Mucosa of gallbladder (tissue), 1 donor: Measurements from ENCODE around the gene CD4. TPM values are rescaled to one million over a fixed set of nuclear protein-coding genes. Genes with fewer than 3 reads are reported as not detected.
"Not testable (repeated sequence)": the region's sequence is repeated elsewhere in the genome, so short reads cannot be mapped to it uniquely, and the experiment has no call there.

Source experiments
- DNase-seq: peaks from one replicate; pipeline ENCODE4 v3.0.0-alpha.2; 2020; ENCODE audit warnings: low spot score
- total RNA-seq: library from RNA; stranded (reverse); gene quantifications from one replicate; pipeline ENCODE4 v1.2.1, GENCODE V29; 2021
- donor health status: DM: no; HTN: no; CAD: no.

CD4 gene
- total RNA-seq, 1 donor from 2014 or later = 32.1 TPM

DNA sequence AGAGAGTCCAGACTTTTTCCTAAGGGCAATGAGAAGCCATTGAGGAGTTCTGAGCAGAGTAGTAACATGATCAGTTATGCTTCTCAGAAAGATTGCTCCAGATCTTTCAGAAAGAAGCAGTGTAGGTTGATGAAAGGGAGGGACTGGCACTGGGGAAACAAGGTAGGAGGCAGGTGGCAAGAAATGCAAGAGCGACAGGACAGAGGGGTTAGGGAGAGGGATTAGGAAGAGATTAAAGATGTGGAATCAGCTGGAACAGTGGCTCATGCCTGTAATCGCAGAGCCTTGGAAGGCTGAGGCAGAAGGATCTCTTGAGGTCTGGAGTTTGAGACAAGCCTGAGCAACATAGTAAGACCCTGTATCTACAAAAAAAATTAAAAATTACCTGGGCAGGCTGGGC lies 58.3 kb downstream of the CD4 start:
- DNase-seq = no peak

GRCh38 chr12:6849427-6849826 lies 60.1 kb downstream of the CD4 start:
- DNase-seq = no peak

DNA sequence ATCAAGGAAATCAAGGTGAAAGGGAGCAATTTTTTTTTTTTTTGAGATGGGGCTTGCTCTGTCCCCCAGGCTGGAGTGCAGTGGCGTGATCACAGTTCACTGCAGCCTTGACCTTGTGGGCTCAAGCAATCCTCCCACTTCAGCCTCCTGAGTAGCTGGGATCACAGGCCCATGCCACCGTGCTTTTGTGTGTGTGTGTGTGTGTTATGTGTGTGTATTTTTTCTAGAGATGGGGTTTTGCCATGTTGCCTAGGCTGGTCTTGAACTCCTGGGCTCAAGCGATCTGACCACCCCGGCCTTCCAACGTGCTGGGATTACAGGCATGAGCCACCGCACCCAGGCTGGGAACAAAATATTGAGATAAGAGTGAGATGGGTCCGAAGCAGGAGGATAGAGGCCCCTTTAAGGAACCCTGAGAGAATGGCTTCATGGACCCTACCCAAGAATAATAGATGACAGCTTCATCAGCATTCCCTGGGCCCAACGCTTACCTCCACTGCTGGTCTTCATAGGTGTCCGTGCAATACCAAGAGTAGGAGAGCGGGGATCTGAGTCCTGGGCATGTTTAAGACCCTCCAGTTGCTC lies 60.7 kb downstream of the CD4 start:
- DNase-seq = no peak

DNA sequence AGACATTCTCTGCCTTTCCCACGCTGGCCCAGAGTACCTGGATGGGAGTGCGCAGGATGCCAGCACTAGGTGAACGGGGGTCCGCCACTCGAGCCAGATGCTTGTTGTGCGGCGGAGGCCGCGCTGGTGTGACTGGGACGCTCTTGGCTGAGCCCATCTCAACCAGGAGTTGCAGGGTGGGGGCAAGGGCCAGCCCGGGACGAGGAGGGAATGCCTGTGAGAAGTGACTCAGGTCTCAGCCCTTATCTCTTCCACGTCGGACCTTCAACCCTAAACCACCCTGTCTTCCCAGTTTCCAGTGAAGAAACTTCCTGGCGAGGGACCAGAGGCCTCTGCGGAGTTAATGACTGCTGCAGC lies 61.4 kb downstream of the CD4 start:
- DNase-seq = peak; percentile 28

DNA sequence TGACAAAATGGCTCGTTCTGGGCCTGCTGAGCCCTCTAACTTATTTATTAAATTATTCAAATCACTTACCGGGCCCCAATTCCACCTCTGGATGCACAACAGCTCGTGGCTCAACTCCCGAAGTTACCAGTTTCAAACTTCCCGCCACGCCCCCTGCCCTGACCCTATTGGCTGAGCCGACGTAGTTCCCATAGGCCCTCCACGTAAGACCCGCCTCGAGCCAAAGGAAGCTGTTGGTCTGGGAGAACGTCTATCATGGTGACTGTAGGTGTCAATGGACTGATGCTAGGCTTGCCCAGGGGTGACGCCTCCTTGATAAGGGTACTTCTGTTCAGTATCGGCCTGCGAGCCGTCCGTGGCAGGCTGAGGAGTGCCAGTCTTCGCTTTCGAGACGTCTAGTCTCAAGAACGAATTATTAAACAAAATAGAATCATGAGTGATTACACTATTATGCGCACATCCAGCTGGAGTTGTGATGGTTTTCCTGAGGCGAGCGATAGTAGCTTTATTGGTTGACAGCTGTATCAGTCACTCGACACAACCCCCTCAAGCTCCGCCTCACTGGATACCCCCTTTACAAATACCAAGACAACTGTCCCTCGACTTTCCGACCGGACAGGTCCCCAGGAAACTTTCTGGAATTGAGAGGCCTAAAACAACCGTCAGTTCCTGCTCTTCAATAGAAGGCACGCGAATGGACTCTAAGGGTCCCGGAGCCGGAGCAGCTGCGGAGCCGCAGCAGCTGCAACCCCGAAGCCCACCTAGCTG lies 62.0 kb downstream of the CD4 start, which contains the start of gene CDCA3:
Gene CDCA3, minus strand, starts transcription at position 134 of the 768 bp plus-strand sequence. CDS start 334 bp downstream, outside the sequence.
- peak; percentile 96 for DNase-seq

DNA sequence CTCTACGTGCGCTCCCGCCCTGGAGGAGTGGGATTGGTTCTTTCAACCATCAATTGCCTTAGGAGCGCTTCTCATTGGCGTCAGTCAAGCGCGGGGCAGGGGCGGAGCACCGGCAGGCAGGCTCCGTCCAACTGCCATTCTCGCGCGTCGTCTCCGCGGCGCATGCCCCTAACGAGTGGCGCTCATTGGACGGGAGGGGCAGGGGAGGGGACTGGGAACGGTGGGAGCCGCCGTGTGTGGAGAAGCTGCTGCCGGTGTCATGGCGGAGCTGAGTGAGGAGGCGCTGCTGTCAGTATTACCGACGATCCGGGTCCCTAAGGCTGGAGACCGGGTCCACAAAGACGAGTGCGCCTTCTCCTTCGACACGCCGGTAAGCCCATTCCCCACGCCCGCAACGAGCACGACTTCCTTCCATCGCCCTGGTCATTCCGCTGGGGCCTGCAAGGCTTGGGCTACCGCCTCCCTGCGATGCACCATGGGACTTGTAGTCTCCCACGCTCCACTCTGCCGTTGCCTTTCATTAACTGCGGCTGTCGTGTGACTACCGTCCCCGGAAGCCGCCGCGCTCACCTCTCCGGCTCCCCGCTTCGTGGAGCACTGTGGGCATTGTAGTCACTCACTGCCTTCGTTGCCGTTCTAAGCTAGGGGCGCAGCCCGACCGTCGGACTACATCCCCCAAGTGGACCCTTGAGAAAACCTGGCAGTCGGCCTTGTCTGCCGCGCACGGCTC lies 62.8 kb downstream of the CD4 start, which contains the start of gene USP5:
Gene USP5, plus strand, starts transcription at position 230 of the 730 bp plus-strand sequence. Its CDS starts 30 bp downstream, at position 260.
- peak; percentile 99 for DNase-seq

DNA sequence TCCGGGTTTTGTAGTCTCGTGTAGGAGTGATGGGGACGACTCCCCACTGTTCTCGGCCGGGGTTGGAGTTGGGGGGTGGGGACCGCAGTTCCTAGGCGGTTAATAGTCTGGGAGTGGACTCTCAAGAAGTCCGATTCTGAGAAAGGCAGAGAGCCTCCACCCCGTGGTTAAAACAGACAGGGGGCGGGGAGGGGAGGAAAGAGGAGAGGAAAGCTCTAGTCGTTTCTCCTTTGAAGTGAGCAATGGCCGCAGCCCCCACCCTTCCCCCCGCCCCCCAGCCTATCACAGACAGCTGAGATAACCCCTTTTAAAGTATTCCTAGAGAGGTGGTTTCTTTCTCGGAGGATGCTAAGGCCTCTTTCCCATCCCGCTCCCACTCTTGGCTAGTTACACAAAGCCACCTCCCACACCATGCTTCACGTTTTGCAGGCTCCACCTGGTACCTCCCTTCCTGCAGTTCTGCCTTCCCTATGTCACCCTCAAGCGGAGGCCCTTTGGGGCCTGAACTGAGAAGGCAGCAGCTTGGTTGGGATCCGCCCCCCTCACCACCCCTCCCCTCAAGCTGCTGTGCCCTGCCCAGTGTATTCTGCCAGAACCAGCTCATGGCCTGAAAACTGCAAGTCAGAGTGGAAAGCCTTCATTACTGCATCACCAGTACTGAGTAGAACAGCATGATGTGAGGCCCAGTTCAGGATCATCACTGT lies 63.5 kb downstream of the CD4 start:
- DNase-seq = no peak

- no peak for DNase-seq
These were observed 64.3 kb downstream of the CD4 start for GRCh38 chr12:6853626-6854025.

DNA sequence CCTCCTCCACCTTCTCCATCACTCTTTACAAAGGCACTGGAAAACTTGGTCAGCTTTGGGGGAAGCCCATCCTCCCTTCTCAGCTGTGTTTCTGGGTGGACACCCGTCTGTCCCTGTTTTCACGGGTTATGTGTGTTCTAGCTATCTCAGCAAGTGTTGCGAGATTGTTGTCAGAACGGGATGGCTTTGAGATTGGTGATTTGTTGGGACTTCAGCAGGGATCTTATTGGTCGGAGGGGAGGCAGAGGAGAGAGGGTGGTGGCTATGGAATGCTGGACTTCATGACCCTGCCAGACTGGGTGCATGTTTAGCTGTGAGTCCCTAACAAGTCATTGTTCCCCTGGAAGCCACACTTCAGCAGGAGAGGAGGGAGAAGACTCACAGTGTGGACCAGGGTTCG lies 64.7 kb downstream of the CD4 start:
- DNase-seq = no peak

DNA sequence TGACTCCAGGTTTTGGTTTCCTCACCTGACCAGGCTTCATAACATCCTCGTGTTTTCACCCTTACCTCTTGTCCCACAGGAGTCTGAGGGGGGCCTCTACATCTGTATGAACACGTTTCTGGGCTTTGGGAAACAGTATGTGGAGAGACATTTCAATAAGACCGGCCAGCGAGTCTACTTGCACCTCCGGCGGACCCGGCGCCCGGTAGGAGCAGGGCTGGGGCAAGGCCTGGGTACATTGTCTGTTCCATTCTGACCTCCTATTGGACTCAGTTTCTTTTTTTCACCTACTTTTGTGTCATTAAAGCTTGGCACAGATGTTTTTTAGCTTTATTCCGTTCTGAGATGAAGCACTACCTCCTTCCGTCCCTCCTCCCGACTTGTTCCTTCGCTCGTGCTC lies 66.0 kb downstream of the CD4 start:
- DNase-seq = no peak

GRCh38 chr12:6858799-6859198 lies 69.5 kb downstream of the CD4 start:
- no peak for DNase-seq

DNA sequence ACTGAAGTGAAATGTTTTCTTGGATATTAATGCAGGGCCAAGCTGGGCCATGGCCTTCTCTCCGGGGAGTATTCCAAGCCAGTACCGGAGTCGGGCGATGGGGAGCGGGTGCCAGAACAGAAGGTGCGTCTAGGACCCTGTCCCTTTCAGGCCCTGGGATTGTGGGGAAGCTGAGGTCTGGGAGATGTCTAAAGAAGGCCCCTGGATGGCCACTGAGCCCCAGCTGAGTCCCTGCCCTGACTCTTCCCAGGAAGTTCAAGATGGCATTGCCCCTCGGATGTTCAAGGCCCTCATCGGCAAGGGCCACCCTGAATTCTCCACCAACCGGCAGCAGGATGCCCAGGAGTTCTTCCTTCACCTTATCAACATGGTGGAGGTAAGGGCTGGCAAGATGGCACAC lies 70.8 kb downstream of the CD4 start:
- DNase-seq = no peak

DNA sequence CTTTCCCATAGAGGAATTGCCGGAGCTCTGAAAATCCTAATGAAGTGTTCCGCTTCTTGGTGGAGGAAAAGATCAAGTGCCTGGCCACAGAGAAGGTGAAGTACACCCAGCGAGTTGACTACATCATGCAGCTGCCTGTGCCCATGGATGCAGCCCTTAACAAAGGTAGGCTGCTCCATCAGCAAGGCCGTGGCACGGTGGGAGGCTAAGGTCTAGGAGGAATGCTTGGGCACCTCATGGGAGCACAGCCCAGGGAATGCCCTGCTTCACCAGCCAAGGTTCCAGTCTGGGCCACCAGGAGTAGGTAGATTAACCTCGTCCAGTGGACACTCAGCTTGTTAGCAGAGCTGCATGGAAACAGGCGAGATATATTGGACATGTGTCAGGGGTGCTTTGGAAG lies 71.6 kb downstream of the CD4 start:
- no peak for DNase-seq

DNA sequence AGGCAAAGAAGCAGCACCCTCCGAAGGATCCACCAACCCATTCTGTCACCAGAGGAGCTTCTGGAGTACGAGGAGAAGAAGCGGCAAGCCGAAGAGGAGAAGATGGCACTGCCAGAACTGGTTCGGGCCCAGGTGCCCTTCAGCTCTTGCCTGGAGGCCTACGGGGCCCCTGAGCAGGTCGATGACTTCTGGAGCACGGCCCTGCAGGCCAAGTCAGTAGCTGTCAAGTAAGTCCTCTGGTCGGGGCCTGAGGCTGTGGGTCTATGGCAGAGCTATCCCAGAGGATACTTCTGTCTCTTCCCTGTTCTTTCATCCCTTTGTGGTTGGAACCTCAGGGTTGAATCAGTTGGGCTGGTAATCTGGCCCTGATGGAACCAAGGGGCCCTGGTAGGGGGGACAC lies 72.1 kb downstream of the CD4 start:
- DNase-seq = no peak

DNA sequence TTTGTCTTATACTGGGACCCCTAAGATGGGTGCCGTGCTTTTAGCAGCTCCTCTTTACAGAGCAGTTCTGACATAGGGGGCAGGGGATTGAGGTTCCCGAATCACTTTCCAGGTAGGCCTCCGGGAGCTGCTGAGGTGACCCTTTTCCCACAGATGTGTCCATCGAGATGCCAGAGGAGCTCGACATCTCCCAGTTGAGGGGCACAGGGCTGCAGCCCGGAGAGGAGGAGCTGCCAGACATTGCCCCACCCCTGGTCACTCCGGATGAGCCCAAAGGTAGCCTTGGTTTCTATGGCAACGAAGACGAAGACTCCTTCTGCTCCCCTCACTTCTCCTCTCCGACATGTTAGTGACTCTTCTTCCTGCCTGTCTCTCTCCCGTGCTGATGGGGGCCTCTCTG lies 73.7 kb downstream of the CD4 start:
- DNase-seq = no peak

DNA sequence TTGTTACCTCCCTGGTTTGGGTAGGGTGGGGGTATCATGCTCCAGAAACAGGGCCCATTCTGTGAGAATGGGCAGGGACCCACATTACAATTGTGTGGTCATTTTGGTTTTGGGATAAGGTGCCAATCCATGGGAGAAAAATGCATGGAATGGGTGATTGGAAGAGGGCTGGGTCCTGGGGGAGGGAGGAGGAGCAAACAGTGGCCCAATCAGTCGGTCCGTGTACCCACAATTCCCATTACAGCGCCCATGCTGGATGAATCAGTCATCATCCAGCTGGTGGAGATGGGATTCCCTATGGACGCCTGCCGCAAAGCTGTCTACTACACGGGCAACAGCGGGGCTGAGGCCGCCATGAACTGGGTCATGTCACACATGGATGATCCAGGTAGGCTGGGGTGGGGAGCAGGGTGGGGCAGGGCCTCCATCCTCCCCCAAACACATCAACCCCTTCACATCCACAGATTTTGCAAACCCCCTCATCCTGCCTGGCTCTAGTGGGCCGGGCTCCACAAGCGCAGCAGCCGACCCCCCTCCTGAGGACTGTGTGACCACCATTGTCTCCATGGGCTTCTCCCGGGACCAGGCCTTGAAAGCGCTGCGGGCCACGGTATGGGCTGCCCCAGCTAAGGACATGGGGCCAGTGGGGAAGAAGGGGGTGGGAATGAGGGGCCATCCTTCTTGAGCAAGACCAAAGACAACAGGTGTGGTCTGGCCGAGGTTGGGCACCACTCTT lies 74.4 kb downstream of the CD4 start:
- DNase-seq = no peak

GRCh38 chr12:6865307-6865706 lies 76.0 kb downstream of the CD4 start:
- not testable (repeated sequence) for DNase-seq

DNA sequence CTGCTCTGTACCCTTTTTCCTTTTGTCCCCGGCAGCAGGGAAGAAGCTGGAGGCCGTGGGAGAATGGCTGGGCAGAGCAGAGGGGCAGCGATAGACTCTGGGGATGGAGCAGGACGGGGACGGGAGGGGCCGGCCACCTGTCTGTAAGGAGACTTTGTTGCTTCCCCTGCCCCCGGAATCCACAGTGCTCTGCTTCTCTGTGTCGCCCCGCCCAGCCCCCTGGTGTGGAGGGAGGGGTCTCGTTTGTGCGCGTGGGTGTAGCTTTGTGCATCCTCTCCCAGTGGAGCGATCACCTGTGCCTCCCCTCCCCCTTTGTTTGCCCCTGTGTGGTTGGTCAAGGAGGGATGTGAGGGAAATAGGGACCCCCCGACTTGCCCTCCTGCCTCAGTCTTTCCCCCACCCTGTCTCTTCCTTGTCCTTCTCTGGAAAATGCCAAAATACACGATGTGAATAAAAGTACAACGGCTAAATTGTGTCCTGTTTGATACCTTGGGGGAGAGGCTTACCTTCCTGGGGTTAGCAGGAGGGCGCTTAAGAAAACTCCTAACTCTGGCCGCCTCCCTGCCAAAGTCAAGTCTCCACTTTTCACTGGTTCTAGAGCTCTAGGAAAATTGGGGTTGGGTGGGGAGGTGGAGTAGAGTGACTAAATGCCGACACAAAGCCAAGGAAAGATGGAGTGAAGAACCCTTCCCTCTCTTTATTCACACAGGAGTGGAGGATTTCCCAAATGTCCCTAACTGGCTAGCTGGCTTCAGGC lies 77.0 kb downstream of the CD4 start:
- DNase-seq = no peak

DNA sequence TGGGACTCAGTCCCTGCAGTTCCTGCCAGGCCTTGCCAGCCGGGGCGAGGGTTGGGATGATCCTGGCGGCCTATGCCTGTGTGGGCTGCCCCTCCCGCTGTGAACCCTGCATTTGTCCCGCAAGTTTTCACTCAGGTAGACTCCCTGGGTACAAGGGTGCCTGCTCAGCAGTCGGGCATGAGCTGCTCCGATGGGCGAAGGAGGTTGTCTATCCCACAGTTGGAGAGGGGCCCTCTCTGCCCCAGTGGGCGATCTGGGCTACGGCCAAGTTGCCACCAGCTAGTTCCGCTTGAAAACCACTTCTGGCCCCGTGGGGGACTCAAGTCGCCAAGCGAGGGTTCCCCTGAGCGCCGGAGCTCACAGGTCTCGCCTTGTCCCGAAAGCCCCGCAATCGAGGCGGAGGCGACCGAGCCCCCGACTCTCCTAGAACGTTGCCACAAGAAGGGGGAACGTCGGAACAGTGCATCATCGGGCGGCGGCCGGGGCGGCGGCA lies 77.6 kb downstream of the CD4 start:
- no peak for DNase-seq

DNA sequence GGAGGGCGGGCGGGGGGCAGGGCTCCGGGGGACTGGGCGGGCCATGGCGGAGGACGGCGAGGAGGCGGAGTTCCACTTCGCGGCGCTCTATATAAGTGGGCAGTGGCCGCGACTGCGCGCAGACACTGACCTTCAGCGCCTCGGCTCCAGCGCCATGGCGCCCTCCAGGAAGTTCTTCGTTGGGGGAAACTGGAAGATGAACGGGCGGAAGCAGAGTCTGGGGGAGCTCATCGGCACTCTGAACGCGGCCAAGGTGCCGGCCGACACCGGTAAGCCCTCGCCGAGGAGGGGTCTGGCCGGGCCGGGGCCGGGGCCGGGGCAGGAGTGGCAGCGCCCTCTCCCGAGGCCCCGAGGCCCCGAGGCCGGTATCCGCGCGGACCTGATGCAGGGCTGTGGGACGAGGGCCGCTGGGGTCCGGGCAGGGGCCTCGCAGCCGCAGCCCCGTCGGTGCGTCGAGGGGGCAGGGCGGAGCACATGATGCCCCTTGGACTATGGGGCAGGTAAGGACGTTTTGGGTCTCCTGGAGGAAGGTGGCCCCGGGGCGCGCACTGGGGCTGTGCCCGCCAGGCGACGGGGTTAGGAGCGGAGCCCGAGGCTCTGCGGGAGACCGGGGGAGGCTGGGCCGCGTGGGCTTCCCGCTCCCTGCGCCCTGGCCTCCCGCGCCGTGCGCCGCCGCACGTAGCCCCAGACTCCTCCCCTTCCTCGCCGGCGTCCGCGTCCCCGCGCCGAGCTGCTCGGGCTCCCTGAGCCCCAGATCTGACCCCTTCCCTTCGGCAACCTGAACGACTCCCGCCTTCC lies 78.3 kb downstream of the CD4 start, which contains the start of gene TPI1:
Gene TPI1, plus strand, starts transcription at position 119 of the 798 bp plus-strand sequence. Its CDS starts 36 bp downstream, at position 155.
- DNase-seq = peak; percentile 86
